22Rv1 (cell line): ENCODE measurements around the gene NINL.

Experiments used
- H3K27ac ChIP-seq: fragments of 450-650 bp; 2 replicates; pipeline ENCODE4 v1.5.1; 2017
- CTCF ChIP-seq: fragments of 450-650 bp; IDR thresholded peaks from 2 replicates; pipeline ENCODE4 v1.5.1; 2017; ENCODE audit warnings: mild to moderate bottlenecking
- ZFX ChIP-seq: fragments of 450-650 bp; IDR thresholded peaks from 2 replicates; pipeline ENCODE4 v1.6.1; 2017; ENCODE audit warnings: antibody characterized with exemption, borderline replicate concordance

NINL gene

GRCh38 chr20:25418776-25419175 lies 166.6 kb downstream of the NINL start:
- H3K27ac ChIP-seq: no peak overlapping the region
- TF ChIP-seq CTCF (no peak), ZFX (no peak)

GRCh38 chr20:25408890-25409289 lies 176.4 kb downstream of the NINL start:
- TF ChIP-seq ZFX (no peak), CTCF (no peak)
- H3K27ac ChIP-seq: peak overlapping the region; percentile 74; the same call in 1 of the 2 replicates

- peak overlapping the region; percentile 74 for H3K27ac ChIP-seq
- no peak for TF ChIP-seq ZFX
- TF ChIP-seq CTCF: no peak
Measured at GRCh38 chr20:25408170-25408547, 177.2 kb downstream of the NINL start.

DNA sequence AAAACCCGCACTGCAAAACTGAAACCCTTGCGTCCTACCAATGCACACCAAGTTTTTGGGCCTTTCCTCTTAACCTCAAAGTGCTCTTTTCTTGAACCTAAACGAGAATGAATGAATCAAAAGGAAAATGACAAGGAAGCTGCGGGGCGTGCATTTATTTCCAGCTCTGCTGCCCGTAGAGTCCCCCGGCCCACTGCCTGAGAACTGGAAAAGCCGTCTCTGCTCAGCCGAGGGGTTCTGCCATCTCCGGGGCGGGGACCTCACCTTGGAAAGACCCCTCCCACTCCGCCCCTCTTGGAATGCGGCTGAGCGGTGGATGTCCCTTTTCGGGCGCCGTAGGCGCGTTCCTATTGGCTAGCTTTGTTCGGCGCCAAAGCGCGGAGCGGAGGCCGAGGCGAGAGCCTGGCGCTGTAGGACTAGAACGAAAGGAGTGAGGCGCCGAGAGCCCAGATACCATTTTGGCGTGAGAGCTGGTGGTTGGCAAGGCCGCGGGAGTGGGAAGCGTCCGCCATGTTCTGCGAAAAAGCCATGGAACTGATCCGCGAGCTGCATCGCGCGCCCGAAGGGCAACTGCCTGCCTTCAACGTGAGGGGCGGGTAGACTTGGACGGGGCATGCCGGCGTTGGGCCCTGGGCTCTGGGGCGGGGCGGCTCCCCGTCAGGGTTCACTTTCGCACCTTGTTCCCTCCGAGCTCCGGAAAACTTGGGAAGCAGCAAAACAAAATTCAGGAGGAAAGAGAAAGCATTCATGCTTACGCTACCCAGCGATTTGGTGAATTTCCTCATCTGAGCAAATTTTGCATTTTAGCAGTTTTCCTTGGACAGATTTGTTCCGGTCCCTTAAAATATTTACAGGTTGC lies 177.8 kb downstream of the NINL start, which contains the start of gene GINS1:
Gene GINS1, plus strand, starts transcription at position 363 of the 859 bp plus-strand sequence. Its CDS starts 148 bp downstream, at position 511.
- TF ChIP-seq ZFX (no peak), CTCF (no peak)

More for the DNA sequence above, 177.8 kb downstream of the NINL start, which contains the start of gene GINS1:
- peak within 1 kb of the TSS; percentile 74 for H3K27ac ChIP-seq
